Calu3 (cell line): ENCODE data around the gene PARL. TPM values are rescaled to one million over a fixed set of nuclear protein-coding genes. Genes with fewer than 3 reads are reported as not detected.

ENCODE experiments used
- BruUV-seq: library from RNA; stranded (reverse); fragments of 400-500 nt; replicated peaks from 2 replicates; lab custom pipeline; 2021; lab: Mats Ljungman, UMichigan
- CTCF ChIA-PET: fragments of 300-600 bp; sonication (Branson Sonifier 250); formaldehyde crosslinking; loops from one replicate; lab custom pipeline; 2022; ENCODE audit warnings: antibody characterized with exemption; lab: Charles Lee
- DNase-seq: peaks from one replicate; pipeline ENCODE4 v3.0.0; 2022
- H3K27ac Mint-ChIP-seq: one replicate; pipeline ENCODE4 v1.8.0; 2022; ENCODE audit warnings: mixed read lengths; ENCODE audit not compliant: unreplicated experiment
- H3K27me3 Mint-ChIP-seq: one replicate; pipeline ENCODE4 v1.8.0; 2022; ENCODE audit warnings: mixed read lengths; ENCODE audit not compliant: unreplicated experiment
- H3K36me3 Mint-ChIP-seq: one replicate; pipeline ENCODE4 v1.8.0; 2022; ENCODE audit warnings: mild to moderate bottlenecking, moderate library complexity, mixed read lengths; ENCODE audit not compliant: insufficient read depth, unreplicated experiment
- H3K4me1 Mint-ChIP-seq: one replicate; pipeline ENCODE4 v1.8.0; 2022; ENCODE audit warnings: mild to moderate bottlenecking, low read depth, mixed read lengths; ENCODE audit not compliant: unreplicated experiment
- H3K4me3 Mint-ChIP-seq: one replicate; pipeline ENCODE4 v1.8.0; 2022; ENCODE audit warnings: mild to moderate bottlenecking, low read depth, moderate library complexity, mixed read lengths; ENCODE audit not compliant: unreplicated experiment
- H3K9me3 Mint-ChIP-seq: one replicate; pipeline ENCODE4 v1.8.0; 2022; ENCODE audit warnings: low read depth, mixed read lengths; ENCODE audit not compliant: unreplicated experiment
- CTCF ChIP-seq: fragments of 200-600 bp; IDR thresholded peaks from one replicate; pipeline ENCODE4 v1.8.0; 2022; ENCODE audit warnings: antibody characterized with exemption; ENCODE audit not compliant: unreplicated experiment
- intact Hi-C: fragments of 100-400 bp; cut with micrococcal nuclease; formaldehyde crosslinking; loops from one replicate; pipeline ENCODE4 v1.10.0; 2022; ENCODE audit not compliant: unreplicated experiment
- total RNA-seq: library from RNA; stranded (reverse); gene quantifications from 2 replicates; pipeline ENCODE4 v1.2.3, GENCODE V29; 2022

The PARL gene
- total RNA-seq, 1 experiment from 2014 or later = 80.4 TPM

DNA sequence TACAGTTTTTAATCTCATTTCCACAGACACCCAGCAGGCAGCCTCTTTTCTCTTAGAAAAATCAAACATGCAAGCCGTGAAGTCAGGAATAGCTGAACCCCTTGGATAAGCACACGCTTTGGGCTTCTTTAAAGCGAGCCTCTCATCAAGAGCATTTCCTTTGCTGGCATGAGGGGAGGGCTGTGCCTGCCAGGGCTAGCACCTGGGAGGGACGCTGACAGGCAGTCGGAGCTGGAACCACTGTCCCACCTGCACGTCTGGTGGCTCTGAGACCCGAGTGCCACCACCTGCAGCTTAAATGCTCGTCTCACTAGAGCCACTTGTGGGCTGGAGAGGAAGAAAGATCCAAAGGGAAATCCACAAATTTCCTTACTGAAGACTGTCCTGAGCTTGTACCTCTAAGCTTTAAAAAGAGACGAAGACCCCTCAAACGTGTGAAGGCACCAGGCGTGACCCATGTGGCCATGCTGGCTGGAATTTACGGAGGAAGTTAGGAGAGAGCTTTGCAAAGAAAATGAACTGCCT, 68.7 kb downstream of the PARL start:
- intact Hi-C loops = no loop called here
- BruUV-seq = no TSS peak

GRCh38 chr3:183815563-183815940, 69.1 kb downstream of the PARL start:
- H3K9me3 Mint-ChIP-seq = no peaks in the 10 kb centered on the region
- DNase-seq = no peak
- H3K4me1 Mint-ChIP-seq = no peaks in the 10 kb centered on the region
- CTCF ChIA-PET = interaction anchor here (0.6 kb wide), 2 partner anchors 343 to 437 kb away, joined by 4 to 8 read pairs; no protein-coding TSS in a partner anchor
- H3K36me3 Mint-ChIP-seq = peaks cover 41% of the 10 kb centered on the region
- intact Hi-C loops = no loop called here
- H3K4me3 Mint-ChIP-seq = no peak overlapping the region
- H3K27ac Mint-ChIP-seq = no peak overlapping the region
- TF ChIP-seq CTCF = no peak
- BruUV-seq = no TSS peak
- no peaks in the 10 kb centered on the region for H3K27me3 Mint-ChIP-seq

More for the DNA sequence above, 68.7 kb downstream of the PARL start:
- no peak overlapping the region for H3K4me3 Mint-ChIP-seq
- H3K27ac Mint-ChIP-seq = no peak overlapping the region
- CTCF ChIA-PET = interaction anchor here (0.6 kb wide), 1 partner anchor 344 kb away, joined by 4 read pairs; no protein-coding TSS in a partner anchor
- H3K9me3 Mint-ChIP-seq = no peaks in the 10 kb centered on the region
- H3K4me1 Mint-ChIP-seq = no peaks in the 10 kb centered on the region
- no peak for TF ChIP-seq CTCF
- H3K36me3 Mint-ChIP-seq = peaks cover 41% of the 10 kb centered on the region
- H3K27me3 Mint-ChIP-seq = no peaks in the 10 kb centered on the region
- no peak for DNase-seq

DNA sequence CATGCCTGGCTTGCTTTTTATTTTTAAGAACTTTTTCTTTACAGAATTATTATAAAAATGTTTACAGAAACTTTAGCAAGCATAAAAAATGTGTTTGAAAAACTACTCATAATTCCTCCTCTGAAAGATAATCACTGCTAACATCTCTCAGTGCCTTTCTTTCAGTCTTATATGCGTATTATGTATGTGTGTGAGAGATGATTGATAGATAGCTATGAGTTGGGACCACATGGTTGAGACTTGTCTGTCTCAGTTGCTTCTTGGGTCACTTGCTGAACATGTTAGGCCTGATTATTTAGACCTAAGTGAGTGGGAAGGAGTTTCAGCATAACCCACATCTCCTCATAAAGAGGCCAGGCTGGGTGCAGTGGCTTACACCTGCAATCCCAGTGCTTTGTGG, 70.4 kb downstream of the PARL start:
- H3K4me1 Mint-ChIP-seq = no peaks in the 10 kb centered on the region
- no peaks in the 10 kb centered on the region for H3K9me3 Mint-ChIP-seq
- no peak overlapping the region for H3K4me3 Mint-ChIP-seq
- CTCF ChIA-PET = interaction anchor here (0.5 to 0.7 kb wide), 2 partner anchors 19 to 535 kb away, joined by 3 to 7 read pairs; no protein-coding TSS in a partner anchor
- no peak for TF ChIP-seq CTCF
- H3K27me3 Mint-ChIP-seq = no peaks in the 10 kb centered on the region
- BruUV-seq = no TSS peak
- intact Hi-C loops = no loop called here
- DNase-seq = no peak
- H3K27ac Mint-ChIP-seq = peak overlapping the region; percentile 19
- H3K36me3 Mint-ChIP-seq = peaks cover 40% of the 10 kb centered on the region

- H3K36me3 Mint-ChIP-seq = peaks cover 42% of the 10 kb centered on the region
- H3K4me1 Mint-ChIP-seq = no peaks in the 10 kb centered on the region
- intact Hi-C loops = no loop called here
- TF ChIP-seq CTCF = no peak
- no peak overlapping the region for H3K27ac Mint-ChIP-seq
- CTCF ChIA-PET = no interaction called here
- DNase-seq = no peak
- H3K9me3 Mint-ChIP-seq = no peaks in the 10 kb centered on the region
- H3K4me3 Mint-ChIP-seq = no peak overlapping the region
- BruUV-seq = no TSS peak
- no peaks in the 10 kb centered on the region for H3K27me3 Mint-ChIP-seq
These were observed 71.8 kb downstream of the PARL start for GRCh38 chr3:183812761-183813445.
